Kidney (tissue), 14 donors: ENCODE data around the gene OR1Q1. TPM values are rescaled to one million over a fixed set of nuclear protein-coding genes. Genes with fewer than 3 reads are reported as not detected.
A peak's percentile ranks its signal among the peaks of the same experiment; 100 is the strongest.

Source experiments
- DNase-seq, 5 donors: peaks; one replicate each; pipeline ENCODE4 v3.0.0-alpha.2; 2013 to 2020
- FAIRE-seq: peaks from 2 replicates; lab custom pipeline; 2012; peaks lifted over from hg19 to GRCh38; lab: Jason Lieb, UNC
- H3K27ac ChIP-seq, 2 donors: one replicate each; pipeline ENCODE4 v1.7.0; 2013; ENCODE audit warnings: low read depth in 2 of 2, low read length in 2 of 2, inconsistent platforms in 1 of 2
- H3K27me3 ChIP-seq: one replicate; pipeline ENCODE4 v1.7.1; 2013; ENCODE audit warnings: low read length, inconsistent platforms; ENCODE audit not compliant: control insufficient read depth, insufficient read depth
- H3K36me3 ChIP-seq, 3 donors: one replicate each; pipeline versions ENCODE4 v1.7.0 to v1.7.1; 2013; ENCODE audit warnings: low read length in 3 of 3, control low read depth in 1 of 3, inconsistent platforms in 1 of 3; ENCODE audit not compliant: insufficient read depth in 3 of 3, control insufficient read depth in 2 of 3
- H3K4me1 ChIP-seq, 3 donors: one replicate each; pipeline versions ENCODE4 v1.7.0 to v1.7.1; 2013; ENCODE audit warnings: low read length in 3 of 3, inconsistent platforms in 1 of 3, low read depth in 1 of 3; ENCODE audit not compliant: control insufficient read depth in 2 of 3, insufficient read depth in 2 of 3
- H3K4me3 ChIP-seq, 3 donors: one replicate each; pipeline versions ENCODE4 v1.7.0 to v1.8.1; 2013; ENCODE audit warnings: low read length in 3 of 3, control low read depth in 1 of 3, inconsistent platforms in 1 of 3
- H3K9ac ChIP-seq, 3 donors: one replicate each; pipeline versions ENCODE4 v1.7.0 to v1.7.1; 2013; ENCODE audit warnings: low read length in 3 of 3, control low read depth in 1 of 3, inconsistent platforms in 1 of 3
- H3K9me3 ChIP-seq, 3 donors: one replicate each; pipeline versions ENCODE4 v1.7.0 to v1.7.1; 2013; ENCODE audit warnings: low read length in 3 of 3, control low read depth in 1 of 3, inconsistent platforms in 1 of 3; ENCODE audit not compliant: control insufficient read depth in 2 of 3, insufficient read depth in 1 of 3
- intact Hi-C: fragments of 100-400 bp; cut with DNase I; formaldehyde crosslinking; loops from one replicate; pipeline ENCODE4 v1.11.1; 2022
- polyA plus RNA-seq: library from polyadenylated mRNA; stranded (reverse); fragments of 350-450 nt; fragmentation: Illumina TruSeq; extraction: RNeasy Lipid Tissue Mini Kit (QIAGEN cat#74804); gene quantifications from one replicate; pipeline ENCODE4 v1.2.3, GENCODE V29; 2014; ENCODE audit warnings: low read depth, low replicate concordance; ENCODE audit not compliant: insufficient read depth
- total RNA-seq: library from RNA; stranded (reverse); fragmentation: NEBNext Ultra II Directional; extraction: Animal tissue kit (Norgen Biotek cat#: 25700); gene quantifications from one replicate; pipeline ENCODE4 v1.2.1, GENCODE V29; 2021
- TF ChIP-seq, protein P1 (sequence below): IDR thresholded peaks from 3 replicates; pipeline ENCODE4 v1.5.1; 2012; ENCODE audit warnings: mild to moderate bottlenecking, moderate library complexity, borderline replicate concordance; ENCODE audit not compliant: insufficient read depth; ENCODE audit errors: extremely low read depth
- donor health status: control.
- donor health status: control.
- donor health status: control.
- donor health status: control.
- donor health status: control.
- donor health status: DM: yes; HTN: yes; CAD: no.
- donor health status: Normal renal cell carcinoma (clear cell type).

OR1Q1 gene
- total and polyA plus RNA-seq, 2 donors from 2014 or later, result not detected

DNA sequence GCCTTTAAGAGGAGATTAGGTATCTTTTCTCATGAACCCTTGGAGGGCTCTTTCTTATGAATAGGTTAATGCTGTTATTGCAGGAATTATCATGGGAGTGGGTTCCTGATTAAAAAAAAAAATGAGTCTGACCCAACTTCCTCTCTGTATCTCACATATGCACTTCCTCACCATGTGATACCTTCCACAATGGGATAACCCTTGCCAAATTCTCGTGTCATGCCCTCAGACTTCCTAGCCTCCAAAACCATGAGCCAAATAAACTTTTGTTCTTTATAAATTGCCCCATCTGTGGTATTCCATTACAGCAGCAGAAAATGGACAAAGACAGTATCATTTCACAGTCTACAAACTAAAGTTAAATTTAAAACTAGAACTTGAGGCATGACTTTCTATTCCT lies 41.8 kb downstream of the OR1Q1 start:
- no peaks in the 10 kb centered on the region for H3K4me1 ChIP-seq
- H3K9ac ChIP-seq, result no peak overlapping the region
- peak in 1 of 5 donors; percentile 34 for DNase-seq
- TF ChIP-seq, protein P1, sequence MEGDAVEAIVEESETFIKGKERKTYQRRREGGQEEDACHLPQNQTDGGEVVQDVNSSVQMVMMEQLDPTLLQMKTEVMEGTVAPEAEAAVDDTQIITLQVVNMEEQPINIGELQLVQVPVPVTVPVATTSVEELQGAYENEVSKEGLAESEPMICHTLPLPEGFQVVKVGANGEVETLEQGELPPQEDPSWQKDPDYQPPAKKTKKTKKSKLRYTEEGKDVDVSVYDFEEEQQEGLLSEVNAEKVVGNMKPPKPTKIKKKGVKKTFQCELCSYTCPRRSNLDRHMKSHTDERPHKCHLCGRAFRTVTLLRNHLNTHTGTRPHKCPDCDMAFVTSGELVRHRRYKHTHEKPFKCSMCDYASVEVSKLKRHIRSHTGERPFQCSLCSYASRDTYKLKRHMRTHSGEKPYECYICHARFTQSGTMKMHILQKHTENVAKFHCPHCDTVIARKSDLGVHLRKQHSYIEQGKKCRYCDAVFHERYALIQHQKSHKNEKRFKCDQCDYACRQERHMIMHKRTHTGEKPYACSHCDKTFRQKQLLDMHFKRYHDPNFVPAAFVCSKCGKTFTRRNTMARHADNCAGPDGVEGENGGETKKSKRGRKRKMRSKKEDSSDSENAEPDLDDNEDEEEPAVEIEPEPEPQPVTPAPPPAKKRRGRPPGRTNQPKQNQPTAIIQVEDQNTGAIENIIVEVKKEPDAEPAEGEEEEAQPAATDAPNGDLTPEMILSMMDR, result no peak
- no peaks in the 10 kb centered on the region for H3K27me3 ChIP-seq
- H3K4me3 ChIP-seq, result no peak overlapping the region
- FAIRE-seq, result no peak
- no peak overlapping the region for H3K27ac ChIP-seq
- intact Hi-C loops, result no loop called here
- no peaks in the 10 kb centered on the region for H3K36me3 ChIP-seq
- H3K9me3 ChIP-seq, result no peaks in the 10 kb centered on the region

DNA sequence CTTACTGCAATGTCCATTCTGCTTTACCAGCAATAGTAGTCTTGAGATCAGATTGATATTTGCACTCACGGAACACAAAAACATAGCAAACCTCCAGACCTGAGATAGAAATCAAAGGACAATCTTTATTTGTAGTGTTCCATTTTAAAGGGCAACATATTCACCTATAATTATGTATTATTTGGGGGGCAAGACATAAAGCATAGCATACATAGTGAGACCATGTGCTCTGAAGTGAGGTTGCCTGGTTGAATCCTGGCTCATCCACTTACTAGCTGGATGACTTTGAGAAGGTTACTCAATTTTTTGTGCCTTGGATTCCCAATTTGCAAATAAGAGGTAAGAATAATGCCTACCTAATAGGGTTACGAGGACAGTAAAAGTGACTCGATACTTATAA lies 43.0 kb downstream of the OR1Q1 start, which contains the start of gene OR1B1:
OR1B1 (minus strand) TSS at position 101 of the 400 bp plus-strand sequence.
- FAIRE-seq (no peak), DNase-seq (no peak)
- Histone ChIP-seq H3K27ac (no peak within 1 kb of the TSS), H3K27me3 (no peaks in the 10 kb centered on the region), H3K36me3 (no peaks in the 10 kb centered on the region), H3K4me3 (no peak within 1 kb of the TSS), H3K4me1 (no peaks in the 10 kb centered on the region), H3K9ac (no peak within 1 kb of the TSS), H3K9me3 (no peaks in the 10 kb centered on the region)
- TF ChIP-seq, protein P1, result no peak
- intact Hi-C loops, result no loop called here

DNA sequence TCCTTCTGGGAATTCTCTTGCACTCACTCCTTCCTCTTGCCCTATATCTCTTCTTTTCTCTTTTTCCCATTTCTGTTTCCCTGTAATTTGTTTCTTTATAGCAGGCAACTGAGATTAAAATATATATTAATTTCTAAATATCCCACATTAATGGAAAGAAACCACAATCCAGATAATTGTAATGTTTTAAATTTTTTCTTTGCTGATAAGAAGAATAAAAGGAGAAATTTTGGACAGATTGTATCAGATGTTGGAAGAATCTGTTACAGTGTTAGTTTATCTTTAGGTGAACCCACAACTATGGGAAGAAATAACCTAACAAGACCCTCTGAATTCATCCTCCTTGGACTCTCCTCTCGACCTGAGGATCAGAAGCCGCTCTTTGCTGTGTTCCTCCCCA lies 46.9 kb downstream of the OR1Q1 start, which contains the start of gene OR1L1:
OR1L1 (plus strand) TSS at position 301 of the 400 bp plus-strand sequence; CDS start at position 301, 0 bp downstream.
- FAIRE-seq, result no peak
- H3K36me3 ChIP-seq, result no peaks in the 10 kb centered on the region
- no peaks in the 10 kb centered on the region for H3K4me1 ChIP-seq
- TF ChIP-seq, protein P1, result no peak
- no peak within 1 kb of the TSS for H3K27ac ChIP-seq
- no peak within 1 kb of the TSS for H3K4me3 ChIP-seq
- DNase-seq, result no peak
- no peaks in the 10 kb centered on the region for H3K9me3 ChIP-seq
- H3K9ac ChIP-seq, result no peak within 1 kb of the TSS
- H3K27me3 ChIP-seq, result no peaks in the 10 kb centered on the region
- intact Hi-C loops, result no loop called here

Other genes starting within 250 kb of the OR1Q1 start
- 9.4 TPM for gene PTGS1, start 243.7 kb upstream of the OR1Q1 start, total RNA-seq
- gene PTGS1, start 243.7 kb upstream of the OR1Q1 start, polyA plus RNA-seq, result 3.5 TPM
- gene OR1J1, start 136.8 kb upstream of the OR1Q1 start, total RNA-seq, result not detected
- gene OR1J1, start 136.8 kb upstream of the OR1Q1 start, polyA plus RNA-seq, result not detected
- not detected for gene OR1J2, start 103.9 kb upstream of the OR1Q1 start, total RNA-seq
- not detected for gene OR1J2, start 103.9 kb upstream of the OR1Q1 start, polyA plus RNA-seq
- gene OR1J4, start 95.6 kb upstream of the OR1Q1 start, total RNA-seq, result not detected
- not detected for gene OR1J4, start 95.6 kb upstream of the OR1Q1 start, polyA plus RNA-seq
- not detected for gene OR1N1, start 87.4 kb upstream of the OR1Q1 start, total RNA-seq
- gene OR1N1, start 87.4 kb upstream of the OR1Q1 start, polyA plus RNA-seq, result not detected
- not detected for gene OR1N2, start 61.6 kb upstream of the OR1Q1 start, total RNA-seq
- not detected for gene OR1N2, start 61.6 kb upstream of the OR1Q1 start, polyA plus RNA-seq
- gene OR1L8, start 31.4 kb upstream of the OR1Q1 start, total RNA-seq, result not detected
- not detected for gene OR1L8, start 31.4 kb upstream of the OR1Q1 start, polyA plus RNA-seq
- gene OR1B1, start 42.9 kb downstream of the OR1Q1 start, total RNA-seq, result not detected
- gene OR1B1, start 42.9 kb downstream of the OR1Q1 start, polyA plus RNA-seq, result not detected
- gene OR1L1, start 47.0 kb downstream of the OR1Q1 start, total RNA-seq, result not detected
- not detected for gene OR1L1, start 47.0 kb downstream of the OR1Q1 start, polyA plus RNA-seq
- gene OR1L3, start 60.4 kb downstream of the OR1Q1 start, total RNA-seq, result not detected
- not detected for gene OR1L3, start 60.4 kb downstream of the OR1Q1 start, polyA plus RNA-seq
- gene OR1L4, start 109.3 kb downstream of the OR1Q1 start, total RNA-seq, result not detected
- gene OR1L4, start 109.3 kb downstream of the OR1Q1 start, polyA plus RNA-seq, result not detected
- gene OR1L6, start 127.6 kb downstream of the OR1Q1 start, total RNA-seq, result not detected
- gene OR1L6, start 127.6 kb downstream of the OR1Q1 start, polyA plus RNA-seq, result not detected
- not detected for gene OR5C1, start 174.2 kb downstream of the OR1Q1 start, total RNA-seq
- not detected for gene OR5C1, start 174.2 kb downstream of the OR1Q1 start, polyA plus RNA-seq
- gene OR1K1, start 185.4 kb downstream of the OR1Q1 start, total RNA-seq, result not detected
- gene OR1K1, start 185.4 kb downstream of the OR1Q1 start, polyA plus RNA-seq, result not detected
- 15.0 TPM for gene PDCL, start 213.8 kb downstream of the OR1Q1 start, total RNA-seq
- 8.3 TPM for gene PDCL, start 213.8 kb downstream of the OR1Q1 start, polyA plus RNA-seq